Measurements from ENCODE around the gene DENND2A. TPM values are rescaled to one million over a fixed set of nuclear protein-coding genes. Genes with fewer than 3 reads are reported as not detected.

Gene DENND2A
- total and polyA plus RNA-seq, 2 of the 4 experiments (the other 2 are of a cell fraction): 7.5 to 10.3 TPM

DNA sequence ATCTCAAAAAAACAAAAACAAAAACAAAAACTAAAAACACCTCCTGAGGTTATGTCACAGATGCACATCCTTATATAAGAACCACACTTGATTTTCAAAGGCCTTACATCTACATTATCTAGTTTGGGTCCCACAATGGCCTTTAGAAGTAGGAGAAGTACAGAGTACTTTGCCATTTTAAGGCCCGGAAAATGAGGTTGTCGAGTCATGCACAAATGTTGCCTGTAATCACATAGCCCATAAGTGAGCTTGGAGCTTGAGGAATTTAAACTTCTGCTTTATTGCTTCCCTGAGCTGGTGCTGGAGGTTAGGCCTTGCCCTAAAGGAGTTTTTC is 151.6 kb downstream of the DENND2A start:
- H4K8ac ChIP-seq (ENCODE audit: low read depth in 2 of 2, low read length in 2 of 2): no peak overlapping the region
- no peak overlapping the region for H2AK5ac ChIP-seq (ENCODE audit: low read depth, low read length)
- intact Hi-C loops (cut with micrococcal nuclease) (no loop called here), dilution Hi-C loops (cut with HindIII; ENCODE audit: low sequenced_read_pairs, unreplicated experiment) (no loop called here), in situ Hi-C loops (cut with MboI; ENCODE audit: low sequenced_read_pairs) (no loop called here)
- H4K5ac ChIP-seq (ENCODE audit: low read depth, low read length): no peak overlapping the region
- POLR2A ChIA-PET (ENCODE audit: unreplicated experiment): no interaction called here
- H3K4ac ChIP-seq (ENCODE audit: low read depth, low read length): no peak overlapping the region
- ATAC-seq (ENCODE audit: low read depth) (no peak), DNase-seq (no peak)
- no peaks in the 10 kb centered on the region for H4K20me1 ChIP-seq (ENCODE audit: insufficient read depth, low read length)
- no peak overlapping the region for H3K23ac ChIP-seq (ENCODE audit: low read depth, low read length)
- H3K9me3 ChIP-seq (ENCODE audit: control insufficient read depth, insufficient read depth, low read length): no peaks in the 10 kb centered on the region
- no peak overlapping the region for H2BK5ac ChIP-seq (ENCODE audit: low read depth, low read length, poor library complexity, severe bottlenecking)
- no peak overlapping the region for H3K4me2 ChIP-seq (ENCODE audit: low read depth, low read length)
- H4K91ac ChIP-seq (ENCODE audit: insufficient read depth, low read depth, low read length): no peak overlapping the region
- no peak overlapping the region for H3K18ac ChIP-seq (ENCODE audit: low read depth, low read length)
- H3K14ac ChIP-seq (replicated peaks; ENCODE audit: low read depth, low read length): no peak overlapping the region
- no peak overlapping the region for H2BK120ac ChIP-seq (ENCODE audit: low read depth, low read length)
- no peak for TF ChIP-seq RAD21 (IDR thresholded peaks at IDR 0.05; ENCODE audit: low read length)
- no peak for TF ChIP-seq BHLHE40 (IDR thresholded peaks at IDR 0.05; ENCODE audit: low read depth, low read length)
- no peak for TF ChIP-seq MAFK (IDR thresholded peaks at IDR 0.05; ENCODE audit: low read depth, low read length)
- TF ChIP-seq NFE2L2 (IDR thresholded peaks at IDR 0.05; ENCODE audit: low read depth, low read length): no peak
- TF ChIP-seq, protein P1, sequence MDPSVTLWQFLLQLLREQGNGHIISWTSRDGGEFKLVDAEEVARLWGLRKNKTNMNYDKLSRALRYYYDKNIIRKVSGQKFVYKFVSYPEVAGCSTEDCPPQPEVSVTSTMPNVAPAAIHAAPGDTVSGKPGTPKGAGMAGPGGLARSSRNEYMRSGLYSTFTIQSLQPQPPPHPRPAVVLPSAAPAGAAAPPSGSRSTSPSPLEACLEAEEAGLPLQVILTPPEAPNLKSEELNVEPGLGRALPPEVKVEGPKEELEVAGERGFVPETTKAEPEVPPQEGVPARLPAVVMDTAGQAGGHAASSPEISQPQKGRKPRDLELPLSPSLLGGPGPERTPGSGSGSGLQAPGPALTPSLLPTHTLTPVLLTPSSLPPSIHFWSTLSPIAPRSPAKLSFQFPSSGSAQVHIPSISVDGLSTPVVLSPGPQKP (IDR thresholded peaks at IDR 0.05; ENCODE audit: borderline replicate concordance, low read depth, low read length): no peak
- TF ChIP-seq, protein P2, sequence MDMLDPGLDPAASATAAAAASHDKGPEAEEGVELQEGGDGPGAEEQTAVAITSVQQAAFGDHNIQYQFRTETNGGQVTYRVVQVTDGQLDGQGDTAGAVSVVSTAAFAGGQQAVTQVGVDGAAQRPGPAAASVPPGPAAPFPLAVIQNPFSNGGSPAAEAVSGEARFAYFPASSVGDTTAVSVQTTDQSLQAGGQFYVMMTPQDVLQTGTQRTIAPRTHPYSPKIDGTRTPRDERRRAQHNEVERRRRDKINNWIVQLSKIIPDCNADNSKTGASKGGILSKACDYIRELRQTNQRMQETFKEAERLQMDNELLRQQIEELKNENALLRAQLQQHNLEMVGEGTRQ (IDR thresholded peaks at IDR 0.05; ENCODE audit: low read depth, low read length): no peak
- no peak for TF ChIP-seq MXI1 (IDR thresholded peaks at IDR 0.05; ENCODE audit: borderline replicate concordance, low read depth, low read length)
- TF ChIP-seq CEBPB (IDR thresholded peaks at IDR 0.05; ENCODE audit: low read depth, low read length): no peak
- TF ChIP-seq CHD1 (IDR thresholded peaks at IDR 0.05; ENCODE audit: low read depth, low read length): no peak
- TF ChIP-seq FOS (IDR thresholded peaks at IDR 0.05; ENCODE audit: low read depth, low read length): no peak
- no peak for TF ChIP-seq SMC3 (IDR thresholded peaks at IDR 0.05; ENCODE audit: low read depth, low read length)
- H3K27me3 ChIP-seq (ENCODE audit: control insufficient read depth, insufficient read depth, low read length): peaks cover 7% of the 10 kb centered on the region
- H3K36me3 ChIP-seq (ENCODE audit: control insufficient read depth, insufficient read depth, low read length): no peaks in the 10 kb centered on the region
- H3K9me1 ChIP-seq (ENCODE audit: insufficient read depth, low read length): no peaks in the 10 kb centered on the region
- H3K79me1 ChIP-seq (ENCODE audit: low read depth in 1 of 2, low read length in 2 of 2): no peaks in the 10 kb centered on the region
- H3K56ac ChIP-seq (ENCODE audit: extremely low read depth, insufficient read depth, low read length): no peak overlapping the region
- H2AK9ac ChIP-seq (replicated peaks; ENCODE audit: low read depth, low read length, poor library complexity): no peak overlapping the region
- no TSS peak for BruUV-seq (replicated peaks)
- no peak overlapping the region for H2BK15ac ChIP-seq (ENCODE audit: low read depth, low read length)
- no peak overlapping the region for H3K9ac ChIP-seq (ENCODE audit: low read depth, low read length)
- H2AFZ ChIP-seq (replicated peaks; ENCODE audit: low read length, poor library complexity): no peak overlapping the region
- H2BK20ac ChIP-seq (ENCODE audit: low read depth, low read length): no peak overlapping the region
- H3K4me1 ChIP-seq (ENCODE audit: control insufficient read depth, insufficient read depth, low read length): no peaks in the 10 kb centered on the region
- no peak overlapping the region for H3K27ac ChIP-seq (ENCODE audit: insufficient read depth, low read length)
- H3K4me3 ChIP-seq (ENCODE audit: insufficient read depth, low read depth, low read length): no peak overlapping the region
- WGBS, 2 experiments (ENCODE audit: extremely low coverage in 2 of 2, insufficient read length in 1 of 2): no CpG with 5 or more reads among the region's 2 CpGs
- CTCF ChIA-PET: no interaction called here

All from IMR-90 (cell line).